ENCODE measurements around the gene ITGA7.

The ITGA7 gene, protein sequence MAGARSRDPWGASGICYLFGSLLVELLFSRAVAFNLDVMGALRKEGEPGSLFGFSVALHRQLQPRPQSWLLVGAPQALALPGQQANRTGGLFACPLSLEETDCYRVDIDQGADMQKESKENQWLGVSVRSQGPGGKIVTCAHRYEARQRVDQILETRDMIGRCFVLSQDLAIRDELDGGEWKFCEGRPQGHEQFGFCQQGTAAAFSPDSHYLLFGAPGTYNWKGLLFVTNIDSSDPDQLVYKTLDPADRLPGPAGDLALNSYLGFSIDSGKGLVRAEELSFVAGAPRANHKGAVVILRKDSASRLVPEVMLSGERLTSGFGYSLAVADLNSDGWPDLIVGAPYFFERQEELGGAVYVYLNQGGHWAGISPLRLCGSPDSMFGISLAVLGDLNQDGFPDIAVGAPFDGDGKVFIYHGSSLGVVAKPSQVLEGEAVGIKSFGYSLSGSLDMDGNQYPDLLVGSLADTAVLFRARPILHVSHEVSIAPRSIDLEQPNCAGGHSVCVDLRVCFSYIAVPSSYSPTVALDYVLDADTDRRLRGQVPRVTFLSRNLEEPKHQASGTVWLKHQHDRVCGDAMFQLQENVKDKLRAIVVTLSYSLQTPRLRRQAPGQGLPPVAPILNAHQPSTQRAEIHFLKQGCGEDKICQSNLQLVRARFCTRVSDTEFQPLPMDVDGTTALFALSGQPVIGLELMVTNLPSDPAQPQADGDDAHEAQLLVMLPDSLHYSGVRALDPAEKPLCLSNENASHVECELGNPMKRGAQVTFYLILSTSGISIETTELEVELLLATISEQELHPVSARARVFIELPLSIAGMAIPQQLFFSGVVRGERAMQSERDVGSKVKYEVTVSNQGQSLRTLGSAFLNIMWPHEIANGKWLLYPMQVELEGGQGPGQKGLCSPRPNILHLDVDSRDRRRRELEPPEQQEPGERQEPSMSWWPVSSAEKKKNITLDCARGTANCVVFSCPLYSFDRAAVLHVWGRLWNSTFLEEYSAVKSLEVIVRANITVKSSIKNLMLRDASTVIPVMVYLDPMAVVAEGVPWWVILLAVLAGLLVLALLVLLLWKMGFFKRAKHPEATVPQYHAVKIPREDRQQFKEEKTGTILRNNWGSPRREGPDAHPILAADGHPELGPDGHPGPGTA

DNA sequence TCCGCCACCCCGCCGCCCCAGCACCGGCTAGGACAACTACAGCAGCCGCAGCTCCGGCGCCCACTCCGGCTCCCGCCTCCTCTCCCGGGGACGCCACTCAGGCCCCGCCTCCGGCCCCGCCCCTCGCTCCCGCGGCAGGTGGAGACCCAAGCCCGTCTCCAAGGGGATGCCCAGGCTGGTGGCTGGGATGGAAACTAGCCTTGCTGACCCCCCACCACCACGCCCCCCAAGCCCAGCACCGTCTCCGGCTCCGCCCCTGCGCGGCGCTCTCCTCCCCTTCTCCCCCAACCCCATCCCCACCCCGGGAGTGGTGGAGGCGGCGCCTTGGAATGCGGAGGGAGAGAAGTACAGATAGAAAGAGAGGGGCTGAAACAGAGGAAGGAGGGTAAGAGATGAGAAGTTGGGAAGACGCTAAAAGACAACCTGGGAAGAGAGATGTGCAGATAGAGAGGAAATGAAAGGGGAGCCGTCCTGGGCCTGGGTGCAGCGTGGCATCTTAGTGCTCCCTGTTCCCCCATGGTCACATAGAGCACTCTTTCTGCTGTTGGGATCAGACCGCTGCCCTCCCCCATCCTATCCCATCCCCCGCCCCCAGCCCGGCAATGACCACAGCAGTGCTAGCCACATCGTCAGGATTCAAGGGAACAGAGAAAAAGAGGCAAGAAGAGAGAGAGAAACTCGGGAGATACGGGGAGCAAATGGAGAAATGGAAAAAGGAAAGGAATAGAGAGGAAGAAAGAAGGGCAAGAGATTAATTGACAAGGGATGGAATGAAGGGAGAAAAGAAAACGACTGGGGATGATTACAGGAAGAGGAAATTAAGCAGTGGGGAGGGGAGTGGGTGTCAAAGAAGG, at the start of gene ITGA7:
Gene ITGA7 (minus strand): TSS at position 64 of the 854 bp plus-strand sequence. CDS start 222 bp downstream, outside the sequence.
- H3K27ac ChIP-seq = no peak within 1 kb of the TSS
- TF ChIP-seq ZFX (IDR thresholded peaks at IDR 0.05) = no peak
- TF ChIP-seq, protein P1, sequence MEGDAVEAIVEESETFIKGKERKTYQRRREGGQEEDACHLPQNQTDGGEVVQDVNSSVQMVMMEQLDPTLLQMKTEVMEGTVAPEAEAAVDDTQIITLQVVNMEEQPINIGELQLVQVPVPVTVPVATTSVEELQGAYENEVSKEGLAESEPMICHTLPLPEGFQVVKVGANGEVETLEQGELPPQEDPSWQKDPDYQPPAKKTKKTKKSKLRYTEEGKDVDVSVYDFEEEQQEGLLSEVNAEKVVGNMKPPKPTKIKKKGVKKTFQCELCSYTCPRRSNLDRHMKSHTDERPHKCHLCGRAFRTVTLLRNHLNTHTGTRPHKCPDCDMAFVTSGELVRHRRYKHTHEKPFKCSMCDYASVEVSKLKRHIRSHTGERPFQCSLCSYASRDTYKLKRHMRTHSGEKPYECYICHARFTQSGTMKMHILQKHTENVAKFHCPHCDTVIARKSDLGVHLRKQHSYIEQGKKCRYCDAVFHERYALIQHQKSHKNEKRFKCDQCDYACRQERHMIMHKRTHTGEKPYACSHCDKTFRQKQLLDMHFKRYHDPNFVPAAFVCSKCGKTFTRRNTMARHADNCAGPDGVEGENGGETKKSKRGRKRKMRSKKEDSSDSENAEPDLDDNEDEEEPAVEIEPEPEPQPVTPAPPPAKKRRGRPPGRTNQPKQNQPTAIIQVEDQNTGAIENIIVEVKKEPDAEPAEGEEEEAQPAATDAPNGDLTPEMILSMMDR (conservative IDR thresholded peaks at IDR 0.05) = no peak

DNA sequence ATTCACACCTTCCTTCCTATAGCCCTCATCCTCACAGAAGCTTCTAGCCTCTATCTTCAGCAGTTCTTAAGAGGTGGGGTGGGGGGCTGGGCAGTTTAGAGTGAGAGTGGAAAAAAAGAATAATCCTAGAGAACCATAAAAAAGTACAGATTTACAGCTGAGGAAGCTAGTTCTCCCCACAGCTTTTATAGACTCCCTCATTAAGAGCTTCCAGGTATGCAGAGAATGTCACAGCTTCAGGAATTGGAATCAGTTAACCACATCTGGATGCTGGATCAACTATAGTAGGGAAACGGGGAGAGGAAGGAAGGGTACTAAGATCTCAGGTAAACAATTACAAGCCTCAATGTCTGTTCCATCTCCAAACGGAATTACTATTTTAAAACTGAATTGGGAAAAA, 47.5 kb upstream of the ITGA7 start:
- no peak overlapping the region for H3K27ac ChIP-seq
- no peak for TF ChIP-seq ZFX (IDR thresholded peaks at IDR 0.05)
- TF ChIP-seq, protein P1 (conservative IDR thresholded peaks at IDR 0.05) = no peak

DNA sequence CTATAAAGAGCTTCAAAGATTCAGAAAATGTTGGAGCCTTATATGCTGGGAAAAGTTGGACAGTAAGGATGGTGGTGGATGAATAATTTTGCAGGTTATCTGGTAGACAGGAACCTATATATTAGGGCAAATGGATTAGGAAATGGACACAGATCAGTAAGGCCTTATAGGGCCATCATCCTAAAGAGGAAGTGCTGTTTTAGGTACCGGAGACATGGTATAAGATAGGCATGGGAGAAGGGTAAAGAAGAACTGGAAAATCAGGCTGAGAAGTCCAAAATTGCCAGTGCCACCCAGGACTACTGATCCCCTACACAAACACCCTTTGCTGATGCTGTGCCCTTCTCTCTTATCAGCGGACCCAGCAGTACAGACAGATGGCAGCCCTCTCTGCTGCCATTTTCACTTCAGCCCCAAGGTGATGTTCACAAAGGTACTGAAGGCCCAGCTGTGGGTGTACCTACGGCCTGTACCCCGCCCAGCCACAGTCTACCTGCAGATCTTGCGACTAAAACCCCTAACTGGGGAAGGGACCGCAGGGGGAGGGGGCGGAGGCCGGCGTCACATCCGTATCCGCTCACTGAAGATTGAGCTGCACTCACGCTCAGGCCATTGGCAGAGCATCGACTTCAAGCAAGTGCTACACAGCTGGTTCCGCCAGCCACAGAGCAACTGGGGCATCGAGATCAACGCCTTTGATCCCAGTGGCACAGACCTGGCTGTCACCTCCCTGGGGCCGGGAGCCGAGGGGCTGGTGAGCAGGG, 40.7 kb upstream of the ITGA7 start:
- TF ChIP-seq, protein P1 (conservative IDR thresholded peaks at IDR 0.05) = no peak
- TF ChIP-seq ZFX (IDR thresholded peaks at IDR 0.05) = no peak
- H3K27ac ChIP-seq = no peak overlapping the region

DNA sequence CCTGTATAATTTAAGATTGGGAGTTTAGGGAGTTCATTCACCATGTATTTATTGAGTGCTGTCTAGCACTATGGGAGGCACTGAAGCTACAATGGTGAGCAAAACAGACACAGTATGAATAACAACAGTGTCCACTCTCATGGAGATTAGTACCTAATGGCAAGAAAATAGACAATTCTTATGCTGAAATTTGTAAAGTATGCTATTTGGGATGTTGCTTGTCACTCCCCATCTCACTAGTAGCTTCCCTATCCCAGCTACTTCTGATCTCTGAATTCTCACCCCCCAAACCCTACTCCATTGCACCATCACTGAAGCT, 39.2 kb upstream of the ITGA7 start:
- no peak for TF ChIP-seq ZFX (IDR thresholded peaks at IDR 0.05)
- TF ChIP-seq, protein P1 (conservative IDR thresholded peaks at IDR 0.05) = no peak
- no peak overlapping the region for H3K27ac ChIP-seq

DNA sequence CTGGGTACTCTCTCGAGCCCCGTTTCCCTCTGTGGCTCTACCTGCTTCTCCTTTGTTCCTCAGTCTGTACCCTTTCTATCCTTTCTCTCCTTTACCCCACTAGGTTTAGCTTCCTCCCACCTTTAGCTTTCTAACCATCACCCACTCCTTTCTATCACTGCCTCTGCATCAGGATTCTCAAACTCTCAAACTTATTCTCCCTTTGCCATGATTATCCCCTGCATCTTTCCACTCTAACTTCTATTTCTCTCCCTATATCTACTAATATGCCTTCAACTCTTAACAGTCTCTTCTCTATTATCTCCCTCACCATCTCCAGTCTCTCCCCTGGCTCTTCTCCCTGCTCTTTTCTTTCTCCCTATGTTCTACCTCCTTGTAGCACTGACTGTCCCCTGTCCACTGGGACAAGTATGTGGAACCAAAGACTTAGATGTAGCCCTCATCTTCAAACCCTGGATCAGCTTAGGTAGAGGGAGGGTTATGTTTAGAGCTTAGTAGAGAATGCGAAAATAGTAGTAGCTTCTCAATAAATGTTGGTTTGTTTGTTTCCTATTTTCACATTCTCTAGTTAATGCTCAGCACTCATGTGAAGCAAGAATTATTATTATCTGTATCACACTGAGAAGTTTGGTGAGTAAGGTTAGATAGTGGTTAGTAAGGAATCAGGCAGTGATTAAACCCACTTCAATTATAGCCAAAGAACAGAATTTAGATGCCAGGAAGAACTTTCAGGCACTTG, 38.6 kb upstream of the ITGA7 start:
- H3K27ac ChIP-seq = no peak overlapping the region
- no peak for TF ChIP-seq ZFX (IDR thresholded peaks at IDR 0.05)

DNA sequence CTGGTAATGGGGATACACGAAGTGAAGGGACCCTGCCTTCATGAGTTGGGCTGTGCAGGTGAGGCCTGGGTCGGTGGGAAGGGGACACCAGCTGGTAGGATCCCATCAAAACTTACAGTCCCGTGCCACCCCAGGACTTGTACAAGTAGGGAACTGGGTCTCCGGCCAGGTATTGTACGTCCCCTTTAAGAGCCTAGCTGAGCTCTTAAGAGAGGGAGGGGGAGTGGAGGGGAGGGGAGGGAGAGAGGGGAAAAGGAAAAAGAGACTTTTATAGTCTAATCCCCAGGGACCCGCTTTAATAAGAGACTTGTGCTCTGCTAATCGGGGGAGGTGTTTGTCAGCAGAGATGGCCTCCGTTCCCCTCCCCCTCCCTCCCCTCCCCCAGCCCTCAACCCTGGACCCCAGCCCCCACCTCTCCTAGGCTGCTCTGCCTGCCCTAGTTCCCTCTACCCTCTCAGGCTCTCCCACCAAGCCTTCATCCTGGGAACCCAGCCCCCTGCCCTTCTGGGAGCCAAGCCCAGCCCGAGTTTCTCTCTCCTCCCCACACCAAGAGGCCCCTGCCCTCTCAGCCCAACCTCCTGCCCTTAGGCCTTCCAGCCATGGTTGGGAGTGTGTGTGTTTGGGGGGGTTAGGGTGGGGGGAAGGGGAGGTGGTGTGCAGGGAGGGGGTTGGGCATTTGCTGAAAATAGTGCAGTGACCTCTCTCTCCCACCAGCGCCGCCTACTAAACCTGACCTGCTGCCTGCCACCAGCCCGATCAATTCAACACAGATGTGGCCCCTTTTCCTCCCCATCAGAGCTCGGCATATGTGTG, 37.9 kb upstream of the ITGA7 start:
- no peak overlapping the region for H3K27ac ChIP-seq
- no peak for TF ChIP-seq ZFX (IDR thresholded peaks at IDR 0.05)
- TF ChIP-seq, protein P1 (conservative IDR thresholded peaks at IDR 0.05) = no peak
